Tibial nerve (tissue), 4 donors: Measurements from ENCODE around the gene CCER1. TPM values are rescaled to one million over a fixed set of nuclear protein-coding genes. Genes with fewer than 3 reads are reported as not detected.
A peak's percentile ranks its signal among the peaks of the same experiment; 100 is the strongest.
"Not testable (repeated sequence)": the region's sequence is repeated elsewhere in the genome, so short reads cannot be mapped to it uniquely, and the experiment has no call there.

Experiments
- DNase-seq, 2 donors: peaks; one replicate each; pipeline ENCODE4 v3.0.0-alpha.2; 2019; ENCODE audit warnings: low spot score in 2 of 2
- H3K27ac ChIP-seq, 4 donors: fragments of 200-600 bp; sonication (generic) in 3 of 4; one replicate each; pipeline ENCODE4 v1.5.1; 2017 to 2019; ENCODE audit warnings: mild to moderate bottlenecking in 1 of 4
- H3K27me3 ChIP-seq, 2 donors: fragments of 200-600 bp; sonication (generic) in 1 of 2; one replicate each; pipeline versions ENCODE4 v1.5.1 to v1.6.0; 2017 to 2019
- H3K36me3 ChIP-seq, 3 donors: fragments of 200-600 bp; sonication (generic); one replicate each; pipeline ENCODE4 v1.5.1; 2018 to 2019
- H3K4me1 ChIP-seq, 4 donors: fragments of 200-600 bp; sonication (generic) in 3 of 4; one replicate each; pipeline ENCODE4 v1.5.1; 2017 to 2019
- H3K4me3 ChIP-seq, 4 donors: fragments of 200-600 bp; sonication (generic) in 3 of 4; one replicate each; pipeline ENCODE4 v1.5.1; 2017 to 2019; ENCODE audit warnings: mild to moderate bottlenecking in 1 of 4, moderate library complexity in 1 of 4
- H3K9me3 ChIP-seq, 4 donors: fragments of 200-600 bp; sonication (generic) in 3 of 4; one replicate each; pipeline ENCODE4 v1.5.1; 2017 to 2019
- CTCF ChIP-seq, 5 experiments: fragments of 200-600 bp in 3 of 5; fragments of 450-650 bp in 2 of 5; sonication (generic) in 3 of 5; IDR thresholded peaks; one replicate each; pipeline ENCODE4 v1.5.1; 2016 to 2019; ENCODE audit warnings: antibody characterized with exemption in 5 of 5, mild to moderate bottlenecking in 3 of 5, moderate library complexity in 2 of 5
- EP300 ChIP-seq, 2 donors: sonication (generic); formaldehyde crosslinking; IDR thresholded peaks; one replicate each; pipeline ENCODE4 v1.6.1; 2017; ENCODE audit warnings: antibody characterized with exemption in 2 of 2, mild to moderate bottlenecking in 1 of 2
- POLR2A ChIP-seq, 2 donors: fragments of 450-650 bp; IDR thresholded peaks; one replicate each; pipeline ENCODE4 v1.6.1; 2017; ENCODE audit warnings: antibody characterized with exemption in 2 of 2, mild to moderate bottlenecking in 2 of 2, moderate library complexity in 2 of 2
- WGBS, 2 donors: methylation state at CpG; one replicate each; pipeline ENCODE4 v1.1.5; 2018; 5-methylcytosine and 5-hydroxymethylcytosine counted together
- total RNA-seq, 4 donors: library from RNA; depleted of rRNA; stranded (reverse); fragments of >200 nt; gene quantifications; one replicate each; pipeline ENCODE4 v1.1.0, GENCODE V29; 2016

Gene CCER1
- total RNA-seq, 4 donors from 2014 or later = not detected

GRCh38 chr12:90987101-90987500 lies 32.1 kb upstream of the CCER1 start:
- Histone ChIP-seq H3K4me1 (no peaks in the 10 kb centered on the region), H3K36me3 (no peaks in the 10 kb centered on the region), H3K9me3 (peaks cover 0 to 7% (median 0%) of the 10 kb centered on the region in 4 donors), H3K27me3 (no peaks in the 10 kb centered on the region), H3K27ac (no peak overlapping the region), H3K4me3 (no peak overlapping the region)
- no peak for TF ChIP-seq EP300 (IDR thresholded peaks at IDR 0.05)
- no peak for TF ChIP-seq POLR2A (IDR thresholded peaks at IDR 0.05)
- no peak for TF ChIP-seq CTCF (IDR thresholded peaks at IDR 0.05)
- WGBS, 2 donors = 89 to 90% methylated on average over 1 of the region's 1 CpG
- DNase-seq = no peak

- H3K27me3 ChIP-seq, H3K36me3 ChIP-seq, H3K4me3 ChIP-seq, DNase-seq, H3K9me3 ChIP-seq, H3K27ac ChIP-seq, H3K4me1 ChIP-seq: not testable (repeated sequence)
- 87 to 91% methylated on average over 3 of the region's 3 CpGs for WGBS, 2 donors
These were observed 30.4 kb upstream of the CCER1 start for GRCh38 chr12:90985331-90985730.

DNA sequence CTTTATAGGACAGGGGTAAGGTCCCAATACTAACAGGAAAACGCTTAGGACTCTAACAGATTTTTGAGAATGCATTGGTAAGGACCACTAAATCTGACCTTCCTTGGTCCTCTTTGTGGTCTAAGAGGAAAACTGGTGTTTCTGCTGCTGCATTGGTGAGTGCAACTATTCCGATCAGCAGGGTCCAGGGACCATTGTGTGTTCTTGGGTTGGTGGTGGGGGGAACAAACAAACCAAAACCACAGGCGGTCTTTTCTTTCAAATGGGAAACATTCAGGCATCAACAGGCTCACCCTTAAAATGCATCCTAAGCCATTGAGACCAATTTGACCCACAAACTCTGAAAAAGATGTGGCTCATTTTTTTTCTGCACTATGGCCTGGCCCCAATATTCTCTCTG lies 29.1 kb upstream of the CCER1 start:
- no peak for DNase-seq
- Histone ChIP-seq H3K27ac (no peak overlapping the region), H3K9me3 (peaks cover 0 to 7% (median 0%) of the 10 kb centered on the region in 4 donors), H3K4me3 (no peak overlapping the region), H3K4me1 (peaks cover 0 to 10% (median 0%) of the 10 kb centered on the region in 4 donors), H3K36me3 (no peaks in the 10 kb centered on the region), H3K27me3 (no peaks in the 10 kb centered on the region)
- no peak for TF ChIP-seq POLR2A (IDR thresholded peaks at IDR 0.05)
- TF ChIP-seq CTCF (IDR thresholded peaks at IDR 0.05) = no peak
- TF ChIP-seq EP300 (IDR thresholded peaks at IDR 0.05) = no peak
- WGBS, 2 donors = 83 to 84% methylated on average over 3 of the region's 3 CpGs

DNA sequence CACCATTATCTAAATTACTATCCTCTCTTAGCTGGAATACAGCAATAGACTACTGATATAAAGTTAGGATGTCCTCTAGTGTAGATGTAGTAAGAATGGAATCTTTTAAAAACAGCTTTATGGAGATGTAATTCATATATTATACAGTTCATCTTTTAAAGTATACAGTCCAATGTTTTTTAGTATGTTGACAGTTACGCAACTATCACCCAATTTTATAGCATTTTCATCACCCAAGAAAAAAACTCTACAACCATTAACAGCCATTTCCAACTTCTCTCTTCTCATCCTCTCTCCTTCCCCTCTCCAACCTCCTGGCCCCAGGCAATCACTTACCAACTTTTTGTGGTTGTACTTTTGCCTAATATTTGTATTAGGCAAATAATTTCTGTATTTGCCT lies 27.2 kb upstream of the CCER1 start:
- peaks cover 0 to 17% (median 0%) of the 10 kb centered on the region in 4 donors for H3K4me1 ChIP-seq
- TF ChIP-seq CTCF (IDR thresholded peaks at IDR 0.05) (no peak), POLR2A (IDR thresholded peaks at IDR 0.05) (no peak), EP300 (IDR thresholded peaks at IDR 0.05) (no peak)
- no peak overlapping the region for H3K27ac ChIP-seq
- H3K9me3 ChIP-seq = peaks cover 0 to 7% (median 0%) of the 10 kb centered on the region in 4 donors
- H3K36me3 ChIP-seq = no peaks in the 10 kb centered on the region
- H3K27me3 ChIP-seq = no peaks in the 10 kb centered on the region
- 98 to 100% methylated on average over 1 of the region's 1 CpG for WGBS, 2 donors
- no peak overlapping the region for H3K4me3 ChIP-seq
- no peak for DNase-seq

GRCh38 chr12:90979951-90980350 lies 25.0 kb upstream of the CCER1 start:
- 46 to 49% methylated on average over 3 of the region's 3 CpGs for WGBS, 2 donors
- peaks cover 0 to 17% (median 0%) of the 10 kb centered on the region in 4 donors for H3K4me1 ChIP-seq
- no peak overlapping the region for H3K4me3 ChIP-seq
- H3K9me3 ChIP-seq = no peaks in the 10 kb centered on the region
- no peaks in the 10 kb centered on the region for H3K36me3 ChIP-seq
- peak overlapping the region in 1 of 4 donors; percentile 2 for H3K27ac ChIP-seq
- no peak for TF ChIP-seq POLR2A (IDR thresholded peaks at IDR 0.05)
- no peak for TF ChIP-seq CTCF (IDR thresholded peaks at IDR 0.05)
- TF ChIP-seq EP300 (IDR thresholded peaks at IDR 0.05) = no peak
- no peak for DNase-seq
- no peaks in the 10 kb centered on the region for H3K27me3 ChIP-seq

DNA sequence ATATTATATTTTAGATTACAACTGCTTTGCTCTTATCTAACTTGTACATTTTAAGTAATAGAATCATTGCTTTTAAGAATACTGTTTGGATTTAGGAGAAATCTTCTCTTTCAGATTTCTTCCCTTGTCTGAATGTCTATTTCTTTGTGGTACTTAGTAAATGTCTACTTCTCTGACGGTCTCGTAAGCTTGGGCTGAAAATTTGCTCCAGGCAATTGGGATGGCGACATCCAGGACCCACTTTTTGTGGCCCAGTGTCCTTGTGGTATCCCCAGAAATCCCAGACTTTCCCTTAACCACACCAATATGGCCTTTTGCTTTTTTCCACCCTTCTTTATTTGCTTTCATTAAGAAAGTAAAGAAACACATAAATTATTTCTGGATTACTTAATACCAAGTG lies 24.0 kb upstream of the CCER1 start:
- no peak for DNase-seq
- no peaks in the 10 kb centered on the region for H3K9me3 ChIP-seq
- WGBS, 2 donors = 80% methylated on average over 3 of the region's 3 CpGs
- no peak overlapping the region for H3K4me3 ChIP-seq
- TF ChIP-seq CTCF (IDR thresholded peaks at IDR 0.05) (no peak), EP300 (IDR thresholded peaks at IDR 0.05) (no peak), POLR2A (IDR thresholded peaks at IDR 0.05) (no peak)
- peaks cover 0 to 17% (median 0%) of the 10 kb centered on the region in 4 donors for H3K4me1 ChIP-seq
- no peaks in the 10 kb centered on the region for H3K27me3 ChIP-seq
- H3K36me3 ChIP-seq = no peaks in the 10 kb centered on the region
- peak overlapping the region in 1 of 4 donors; percentile 49 for H3K27ac ChIP-seq
